ENCODE measurements around the gene LYRM4. TPM values are rescaled to one million over a fixed set of nuclear protein-coding genes. Genes with fewer than 3 reads are reported as not detected.

Gene LYRM4
- total RNA-seq, 2 experiments from 2014 or later, result 55.8 to 57.1 TPM

- ChIA-PET POLR2A (no interaction called here), CTCF (no interaction called here)
Observed at GRCh38 chr6:5095236-5095635, 165.5 kb downstream of the LYRM4 start.

DNA sequence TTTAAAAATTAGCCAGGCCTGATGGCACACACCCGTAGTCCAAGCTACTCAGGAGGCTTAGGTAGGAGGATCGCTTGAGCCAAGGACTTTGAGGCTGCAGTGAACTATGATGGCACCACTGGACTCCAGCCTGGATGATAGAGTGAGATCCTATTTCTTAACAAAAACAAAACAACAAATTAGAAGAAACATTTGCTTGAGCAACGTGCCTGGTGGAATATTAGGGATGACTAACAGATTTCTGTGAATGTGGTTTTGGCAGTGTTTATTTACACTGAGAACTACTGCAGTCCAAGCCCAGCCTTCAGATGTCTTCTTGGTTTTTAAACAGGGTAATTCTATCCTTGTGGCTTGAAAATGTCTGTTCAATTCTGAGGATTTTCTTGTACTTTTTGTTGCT lies 166.4 kb downstream of the LYRM4 start:
- ChIA-PET POLR2A (no interaction called here), CTCF (no interaction called here)

- POLR2A ChIA-PET, result no interaction called here
- CTCF ChIA-PET, result no interaction called here
Observed at GRCh38 chr6:5093231-5094015, 167.3 kb downstream of the LYRM4 start.

DNA sequence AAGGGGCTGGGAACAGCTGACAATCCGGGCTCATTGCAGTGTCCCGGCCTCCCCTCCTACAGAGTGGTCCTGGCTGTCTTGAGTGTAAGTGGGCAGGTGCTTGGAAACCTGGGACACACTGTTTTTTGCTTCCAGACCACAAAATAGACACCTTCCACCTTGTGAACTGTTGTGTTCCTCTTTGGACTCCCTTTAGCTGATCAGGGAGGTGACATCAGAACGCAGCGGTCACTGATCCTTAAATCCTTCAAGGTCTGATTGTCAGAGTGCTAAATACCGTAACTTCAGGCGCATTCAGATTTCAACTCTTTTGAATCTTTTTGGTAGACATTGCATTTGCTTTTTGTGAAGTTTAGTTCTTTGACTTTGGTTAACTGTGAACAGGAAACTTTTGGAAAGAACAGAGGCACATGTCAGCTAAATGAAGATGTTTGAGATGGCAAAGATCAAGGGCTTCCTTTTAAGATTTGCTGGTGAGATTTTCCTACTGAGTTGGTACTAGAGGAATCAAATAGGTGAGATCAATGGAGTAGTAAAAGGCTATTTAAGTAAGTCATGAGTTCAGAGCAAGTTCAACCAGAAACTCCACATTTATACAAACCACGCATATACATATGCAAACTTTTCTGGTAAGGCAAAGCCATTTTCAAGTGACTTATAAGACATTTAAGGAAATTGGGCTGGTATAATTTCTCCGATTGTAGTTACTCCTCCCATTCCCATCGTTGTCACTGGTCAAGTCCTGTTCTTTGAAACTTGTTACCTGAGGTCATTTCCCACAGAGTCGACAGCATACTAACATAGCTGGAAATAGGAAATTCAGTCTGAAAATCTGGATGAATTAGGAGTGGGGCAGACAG lies 169.3 kb downstream of the LYRM4 start:
- ChIA-PET CTCF (no interaction called here), POLR2A (no interaction called here)

GRCh38 chr6:5090603-5091002 lies 170.1 kb downstream of the LYRM4 start:
- POLR2A ChIA-PET, result no interaction called here
- CTCF ChIA-PET, result no interaction called here

- CTCF ChIA-PET, result no interaction called here
- POLR2A ChIA-PET, result no interaction called here
Observed at GRCh38 chr6:5089481-5090438, 171.0 kb downstream of the LYRM4 start.

GRCh38 chr6:5088780-5089179 lies 172.0 kb downstream of the LYRM4 start:
- POLR2A ChIA-PET, result no interaction called here
- CTCF ChIA-PET, result no interaction called here

DNA sequence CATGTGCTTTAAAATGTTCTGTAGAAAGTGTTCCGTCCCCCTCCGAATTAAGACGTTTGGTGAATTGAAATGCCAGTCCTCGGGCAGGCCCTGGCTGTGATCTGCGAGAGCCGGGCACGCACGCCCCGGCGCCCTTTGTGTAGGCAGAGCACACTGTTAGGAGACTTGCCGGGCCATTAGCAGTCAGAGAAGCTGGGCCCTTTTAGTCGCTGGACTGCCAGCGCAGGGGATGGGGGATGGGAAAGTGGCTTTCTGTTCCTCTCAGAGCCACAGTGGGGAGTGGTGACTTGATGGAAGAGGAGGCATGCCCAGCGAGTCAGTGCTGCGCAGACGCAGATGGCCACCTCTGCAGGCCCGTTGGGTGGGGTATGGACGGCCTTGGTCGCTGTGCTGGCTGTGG lies 173.4 kb downstream of the LYRM4 start:
- ChIA-PET POLR2A (no interaction called here), CTCF (no interaction called here)

GRCh38 chr6:5086294-5086890 lies 174.4 kb downstream of the LYRM4 start:
- ChIA-PET CTCF (no interaction called here), POLR2A (no interaction called here)

DNA sequence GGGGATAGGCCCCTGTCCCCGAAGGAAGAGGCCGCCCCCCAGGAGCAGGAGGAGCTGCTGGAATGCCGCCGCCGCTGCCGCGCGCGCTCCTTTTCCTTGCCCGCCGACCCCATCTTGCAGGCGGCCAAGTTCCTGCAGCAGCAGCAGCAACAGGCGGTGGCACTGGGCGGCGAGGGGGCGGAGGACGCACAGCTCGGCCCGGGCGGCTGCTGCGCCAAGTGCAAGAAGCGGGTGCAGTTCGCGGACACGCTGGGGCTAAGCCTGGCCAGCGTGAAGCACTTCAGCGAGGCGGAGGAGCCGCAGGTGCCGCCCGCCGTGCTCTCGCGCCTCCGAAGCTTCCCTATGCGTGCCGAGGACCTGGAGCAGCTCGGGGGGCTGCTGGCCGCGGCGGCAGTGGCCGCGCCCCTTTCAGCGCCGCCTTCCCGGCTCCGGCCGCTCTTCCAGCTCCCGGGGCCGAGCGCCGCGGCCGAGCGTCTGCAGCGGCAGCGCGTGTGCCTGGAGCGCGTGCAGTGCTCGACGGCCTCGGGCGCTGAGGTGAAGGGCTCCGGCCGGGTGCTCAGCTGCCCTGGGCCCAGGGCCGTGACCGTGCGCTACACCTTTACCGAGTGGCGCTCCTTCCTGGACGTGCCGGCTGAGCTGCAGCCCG lies 175.0 kb downstream of the LYRM4 start:
- POLR2A ChIA-PET, result no interaction called here
- CTCF ChIA-PET, result no interaction called here

- CTCF ChIA-PET, result no interaction called here
- POLR2A ChIA-PET, result no interaction called here
Observed at GRCh38 chr6:5084781-5085647, 175.7 kb downstream of the LYRM4 start, which contains the start of gene PPP1R3G. Gene PPP1R3G, plus strand, starts transcription at chr6:5085341. Its CDS starts 145 bp downstream, at chr6:5085486.

- CTCF ChIA-PET, result no interaction called here
- POLR2A ChIA-PET, result no interaction called here
Observed at GRCh38 chr6:5084360-5084780, 176.4 kb downstream of the LYRM4 start.

DNA sequence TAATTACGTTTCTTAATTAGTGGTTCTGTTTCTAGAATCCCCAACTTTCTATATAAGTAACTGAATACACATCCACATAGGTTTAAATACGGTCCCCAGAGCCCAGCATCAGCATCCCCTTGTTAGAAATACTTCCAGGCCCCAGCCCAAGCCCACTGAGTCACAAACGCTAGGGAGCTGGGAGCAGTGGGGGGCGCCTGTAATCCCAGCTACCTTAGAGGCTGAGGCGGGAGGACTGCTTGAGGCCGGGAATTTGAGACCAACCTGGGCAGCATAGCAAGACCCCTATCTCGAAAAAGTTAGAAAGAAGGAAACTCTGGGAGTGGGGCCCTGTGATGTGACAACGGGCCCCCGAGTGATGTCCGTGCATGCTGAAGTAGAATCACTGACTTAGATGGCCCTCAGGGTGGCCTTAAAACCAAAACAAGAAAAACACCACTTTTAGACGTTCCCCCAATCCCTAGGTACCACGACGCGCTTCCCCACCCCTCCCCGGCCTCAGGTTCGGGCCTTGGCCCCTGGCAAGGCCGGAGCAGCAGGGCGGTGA lies 176.9 kb downstream of the LYRM4 start:
- ChIA-PET CTCF (no interaction called here), POLR2A (no interaction called here)

GRCh38 chr6:5083307-5083583 lies 177.5 kb downstream of the LYRM4 start:
- POLR2A ChIA-PET, result no interaction called here
- CTCF ChIA-PET, result no interaction called here

DNA sequence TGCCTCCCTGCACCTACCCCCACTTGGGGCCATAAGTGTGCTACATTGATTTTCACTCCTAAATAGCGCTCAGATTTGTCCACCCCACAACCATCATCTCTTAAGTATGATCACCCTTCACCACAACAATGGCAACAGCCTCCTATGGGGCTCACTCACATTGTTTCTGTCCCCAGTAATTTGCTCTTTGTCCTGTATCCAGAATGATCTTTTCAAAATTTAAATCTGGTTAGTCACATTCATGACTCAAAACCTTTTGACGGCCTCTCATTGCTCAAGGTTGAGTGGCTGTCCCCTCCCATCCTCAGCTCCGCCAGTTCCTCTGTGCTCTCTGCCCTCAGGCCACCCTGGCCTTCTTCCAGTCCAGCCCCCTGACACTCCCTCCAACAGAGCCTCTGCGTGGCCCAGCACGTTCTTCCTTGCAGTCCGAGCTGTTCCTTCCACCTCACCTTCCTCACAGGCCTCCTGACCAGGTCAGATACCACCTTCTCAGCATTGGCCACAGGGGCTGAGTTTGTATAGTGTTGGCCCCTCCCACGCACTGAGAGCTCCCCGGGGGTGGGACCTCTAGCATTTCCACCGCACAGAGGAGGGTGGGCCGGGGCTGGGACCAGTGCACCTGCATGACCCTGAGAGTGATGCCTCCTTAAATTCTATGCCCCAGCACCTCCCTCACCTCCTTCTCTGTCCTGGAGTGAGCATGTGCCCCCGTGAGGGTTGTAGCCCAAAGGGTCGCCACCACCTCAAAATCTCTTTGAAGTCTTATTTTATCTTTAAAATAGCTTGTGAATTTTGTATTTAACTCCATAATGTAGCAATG lies 178.1 kb downstream of the LYRM4 start:
- ChIA-PET CTCF (no interaction called here), POLR2A (no interaction called here)

DNA sequence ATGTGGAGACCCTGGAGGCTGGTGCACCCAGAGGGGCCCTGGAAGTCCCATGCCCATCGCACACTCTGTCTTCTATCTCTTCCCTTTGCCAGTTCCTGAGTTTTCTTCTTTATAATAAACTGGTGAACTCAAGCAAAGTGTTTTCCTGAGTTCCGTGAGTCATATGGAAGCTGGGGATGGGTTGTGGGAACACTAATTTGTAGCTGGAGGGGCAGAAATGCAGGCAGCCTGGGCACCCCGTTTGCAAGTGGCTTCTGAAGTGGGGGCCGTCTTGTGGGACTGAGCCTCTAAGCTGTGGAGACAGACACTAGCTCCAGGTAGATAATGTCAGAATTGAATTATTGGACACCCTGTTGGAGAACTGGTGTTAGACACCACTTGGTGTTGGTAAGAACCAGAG lies 178.8 kb downstream of the LYRM4 start:
- ChIA-PET CTCF (no interaction called here), POLR2A (no interaction called here)

DNA sequence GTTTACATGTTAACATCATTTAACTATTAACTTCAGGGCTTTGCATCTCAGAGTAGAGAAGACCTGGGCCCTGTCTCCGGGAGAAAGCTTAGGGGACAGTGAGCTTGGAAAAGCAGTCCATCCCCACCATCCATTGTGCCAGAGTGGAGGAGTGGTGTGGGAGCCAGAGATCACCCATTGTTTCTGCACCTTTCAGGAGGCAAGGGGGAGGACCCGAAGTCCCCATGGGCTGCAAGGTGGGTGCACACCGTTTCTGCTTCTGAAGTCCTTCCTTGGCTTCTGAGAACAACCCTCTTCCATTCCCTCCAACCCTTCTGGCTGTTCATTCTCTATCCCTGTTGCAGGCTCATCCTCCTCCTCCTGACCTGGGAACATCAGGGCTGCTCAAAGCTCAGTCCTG lies 179.6 kb downstream of the LYRM4 start:
- POLR2A ChIA-PET, result no interaction called here
- CTCF ChIA-PET, result no interaction called here

GRCh38 chr6:5080574-5080973 lies 180.2 kb downstream of the LYRM4 start:
- CTCF ChIA-PET, result no interaction called here

More at GRCh38 chr6:5080574-5080973, 180.2 kb downstream of the LYRM4 start:
- POLR2A ChIA-PET, result no interaction called here
